Ishikawa (cell line): ENCODE data around the gene PSMA2.

Experiments used
- EP300 ChIP-seq: IDR thresholded peaks from 2 replicates; pipeline ENCODE4 v1.6.1; 2012; ENCODE audit warnings: borderline replicate concordance
- NFIC ChIP-seq: IDR thresholded peaks from 2 replicates; pipeline ENCODE4 v1.6.1; 2012
- RAD21 ChIP-seq: IDR thresholded peaks from 2 replicates; pipeline ENCODE4 v1.6.1; 2012; ENCODE audit warnings: low read depth
- TAF1 ChIP-seq: IDR thresholded peaks from 2 replicates; pipeline ENCODE4 v1.6.1; 2012; ENCODE audit warnings: low read depth, mild to moderate bottlenecking
- TCF12 ChIP-seq: IDR thresholded peaks from 2 replicates; pipeline ENCODE4 v1.6.1; 2012; ENCODE audit warnings: low read depth
- YY1 ChIP-seq: IDR thresholded peaks from 2 replicates; pipeline ENCODE4 v1.6.1; 2012; ENCODE audit warnings: low read depth
- TF ChIP-seq, protein P1 (sequence below): IDR thresholded peaks from 2 replicates; pipeline ENCODE4 v1.6.1; 2012; ENCODE audit warnings: low read depth, mild to moderate bottlenecking
- TF ChIP-seq, protein P2 (sequence below): IDR thresholded peaks from 2 replicates; pipeline ENCODE4 v1.6.1; 2012
- TF ChIP-seq, protein P3 (sequence below): IDR thresholded peaks from 2 replicates; pipeline ENCODE4 v1.6.1; 2012

DNA sequence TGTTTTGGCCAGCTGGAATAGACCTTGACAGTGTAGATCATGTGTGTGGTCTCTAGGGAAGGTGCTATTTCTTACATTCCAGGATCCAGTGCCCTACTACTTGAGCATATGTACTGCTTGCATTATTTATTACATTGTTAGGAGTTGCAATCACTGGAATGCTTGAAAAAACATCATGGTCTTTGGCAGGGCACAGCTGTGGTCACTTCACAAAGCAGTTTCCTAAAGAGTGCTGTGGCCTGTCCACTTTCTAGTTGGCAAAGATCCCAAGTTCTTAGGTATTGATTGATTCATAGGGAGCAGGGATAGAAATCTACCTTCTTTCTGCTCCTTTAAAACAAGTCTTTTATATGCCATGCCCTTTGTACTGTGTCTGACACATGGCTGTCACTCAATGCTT lies 24.7 kb downstream of the PSMA2 start:
- TF ChIP-seq, protein P1, sequence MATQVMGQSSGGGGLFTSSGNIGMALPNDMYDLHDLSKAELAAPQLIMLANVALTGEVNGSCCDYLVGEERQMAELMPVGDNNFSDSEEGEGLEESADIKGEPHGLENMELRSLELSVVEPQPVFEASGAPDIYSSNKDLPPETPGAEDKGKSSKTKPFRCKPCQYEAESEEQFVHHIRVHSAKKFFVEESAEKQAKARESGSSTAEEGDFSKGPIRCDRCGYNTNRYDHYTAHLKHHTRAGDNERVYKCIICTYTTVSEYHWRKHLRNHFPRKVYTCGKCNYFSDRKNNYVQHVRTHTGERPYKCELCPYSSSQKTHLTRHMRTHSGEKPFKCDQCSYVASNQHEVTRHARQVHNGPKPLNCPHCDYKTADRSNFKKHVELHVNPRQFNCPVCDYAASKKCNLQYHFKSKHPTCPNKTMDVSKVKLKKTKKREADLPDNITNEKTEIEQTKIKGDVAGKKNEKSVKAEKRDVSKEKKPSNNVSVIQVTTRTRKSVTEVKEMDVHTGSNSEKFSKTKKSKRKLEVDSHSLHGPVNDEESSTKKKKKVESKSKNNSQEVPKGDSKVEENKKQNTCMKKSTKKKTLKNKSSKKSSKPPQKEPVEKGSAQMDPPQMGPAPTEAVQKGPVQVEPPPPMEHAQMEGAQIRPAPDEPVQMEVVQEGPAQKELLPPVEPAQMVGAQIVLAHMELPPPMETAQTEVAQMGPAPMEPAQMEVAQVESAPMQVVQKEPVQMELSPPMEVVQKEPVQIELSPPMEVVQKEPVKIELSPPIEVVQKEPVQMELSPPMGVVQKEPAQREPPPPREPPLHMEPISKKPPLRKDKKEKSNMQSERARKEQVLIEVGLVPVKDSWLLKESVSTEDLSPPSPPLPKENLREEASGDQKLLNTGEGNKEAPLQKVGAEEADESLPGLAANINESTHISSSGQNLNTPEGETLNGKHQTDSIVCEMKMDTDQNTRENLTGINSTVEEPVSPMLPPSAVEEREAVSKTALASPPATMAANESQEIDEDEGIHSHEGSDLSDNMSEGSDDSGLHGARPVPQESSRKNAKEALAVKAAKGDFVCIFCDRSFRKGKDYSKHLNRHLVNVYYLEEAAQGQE, result no peak
- TF ChIP-seq NFIC, result no peak
- TF ChIP-seq, protein P2, sequence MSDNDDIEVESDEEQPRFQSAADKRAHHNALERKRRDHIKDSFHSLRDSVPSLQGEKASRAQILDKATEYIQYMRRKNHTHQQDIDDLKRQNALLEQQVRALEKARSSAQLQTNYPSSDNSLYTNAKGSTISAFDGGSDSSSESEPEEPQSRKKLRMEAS, result no peak
- TF ChIP-seq EP300, result no peak
- TF ChIP-seq TCF12, result no peak
- no peak for TF ChIP-seq RAD21
- no peak for TF ChIP-seq YY1
- TF ChIP-seq TAF1, result no peak
- TF ChIP-seq, protein P3, sequence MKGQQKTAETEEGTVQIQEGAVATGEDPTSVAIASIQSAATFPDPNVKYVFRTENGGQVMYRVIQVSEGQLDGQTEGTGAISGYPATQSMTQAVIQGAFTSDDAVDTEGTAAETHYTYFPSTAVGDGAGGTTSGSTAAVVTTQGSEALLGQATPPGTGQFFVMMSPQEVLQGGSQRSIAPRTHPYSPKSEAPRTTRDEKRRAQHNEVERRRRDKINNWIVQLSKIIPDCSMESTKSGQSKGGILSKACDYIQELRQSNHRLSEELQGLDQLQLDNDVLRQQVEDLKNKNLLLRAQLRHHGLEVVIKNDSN, result no peak
